Choroid plexus epithelial cell (primary cell): ENCODE measurements around the gene PNPLA4.

Experiments
- DNase-seq: peaks from one replicate; pipeline ENCODE4 v3.0.0-alpha.2; 2010; ENCODE audit warnings: low read depth
- H3K4me3 ChIP-seq: 2 replicates; pipeline ENCODE4 v1.5.1; 2011; ENCODE audit warnings: low read depth, mild to moderate bottlenecking, control low read depth, low read length, moderate library complexity
- TF ChIP-seq, protein P1 (sequence below): conservative IDR thresholded peaks from 2 replicates; pipeline ENCODE4 v1.5.1; 2011; ENCODE audit warnings: low read depth, mild to moderate bottlenecking, control low read depth, inconsistent platforms, low read length, moderate library complexity

PNPLA4 gene, protein sequence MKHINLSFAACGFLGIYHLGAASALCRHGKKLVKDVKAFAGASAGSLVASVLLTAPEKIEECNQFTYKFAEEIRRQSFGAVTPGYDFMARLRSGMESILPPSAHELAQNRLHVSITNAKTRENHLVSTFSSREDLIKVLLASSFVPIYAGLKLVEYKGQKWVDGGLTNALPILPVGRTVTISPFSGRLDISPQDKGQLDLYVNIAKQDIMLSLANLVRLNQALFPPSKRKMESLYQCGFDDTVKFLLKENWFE

DNA sequence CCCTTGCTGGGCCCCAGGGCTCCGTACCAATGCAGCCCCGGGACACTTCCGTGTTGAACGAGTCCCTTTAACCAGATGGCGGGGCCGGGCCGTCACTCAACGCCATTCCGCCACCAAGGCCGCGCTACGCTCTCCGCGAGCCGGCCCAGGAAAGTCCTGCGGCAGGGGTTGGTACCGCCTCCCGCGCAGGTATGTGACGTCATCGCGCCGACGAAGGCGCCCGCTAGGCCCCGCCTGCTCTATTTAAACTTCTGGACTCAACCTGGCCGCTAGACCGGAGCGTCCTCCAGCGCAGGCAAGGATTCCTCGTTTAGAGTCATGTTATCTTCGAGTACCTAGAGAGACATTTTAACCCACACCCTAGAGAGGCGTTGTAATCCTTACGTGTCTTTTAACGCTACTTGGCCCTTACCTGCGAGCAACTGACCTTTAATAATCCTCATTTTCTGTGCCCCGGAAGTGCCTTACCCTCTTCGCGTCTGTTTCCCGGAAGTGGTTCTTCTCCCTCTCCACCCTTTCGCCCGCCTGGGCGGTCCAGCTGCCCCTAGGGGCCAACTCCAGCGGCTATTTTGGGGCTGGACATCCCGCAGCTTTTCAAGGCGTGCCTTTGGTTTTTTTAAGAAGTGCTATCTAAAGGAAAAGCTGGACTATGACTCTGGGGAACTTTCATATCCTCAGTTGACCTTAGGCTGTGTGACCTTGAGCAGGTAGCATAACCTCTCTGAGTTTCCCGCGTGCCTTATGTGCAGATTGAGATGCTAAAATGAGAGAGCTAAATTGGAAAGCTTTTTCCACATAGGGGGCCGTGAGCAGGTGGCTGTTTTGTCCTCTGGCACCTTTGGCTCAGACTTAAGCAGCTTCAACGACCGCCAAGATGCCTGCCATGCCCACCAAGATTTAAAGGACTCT is at the start of gene PNPLA4:
TSS of gene PNPLA4 (minus strand) at position 155 of the 909 bp plus-strand sequence. CDS start 1,294 bp downstream, outside the sequence.
- peak; percentile 80 for DNase-seq
- H3K4me3 ChIP-seq = peak within 1 kb of the TSS; percentile 72
- TF ChIP-seq, protein P1, sequence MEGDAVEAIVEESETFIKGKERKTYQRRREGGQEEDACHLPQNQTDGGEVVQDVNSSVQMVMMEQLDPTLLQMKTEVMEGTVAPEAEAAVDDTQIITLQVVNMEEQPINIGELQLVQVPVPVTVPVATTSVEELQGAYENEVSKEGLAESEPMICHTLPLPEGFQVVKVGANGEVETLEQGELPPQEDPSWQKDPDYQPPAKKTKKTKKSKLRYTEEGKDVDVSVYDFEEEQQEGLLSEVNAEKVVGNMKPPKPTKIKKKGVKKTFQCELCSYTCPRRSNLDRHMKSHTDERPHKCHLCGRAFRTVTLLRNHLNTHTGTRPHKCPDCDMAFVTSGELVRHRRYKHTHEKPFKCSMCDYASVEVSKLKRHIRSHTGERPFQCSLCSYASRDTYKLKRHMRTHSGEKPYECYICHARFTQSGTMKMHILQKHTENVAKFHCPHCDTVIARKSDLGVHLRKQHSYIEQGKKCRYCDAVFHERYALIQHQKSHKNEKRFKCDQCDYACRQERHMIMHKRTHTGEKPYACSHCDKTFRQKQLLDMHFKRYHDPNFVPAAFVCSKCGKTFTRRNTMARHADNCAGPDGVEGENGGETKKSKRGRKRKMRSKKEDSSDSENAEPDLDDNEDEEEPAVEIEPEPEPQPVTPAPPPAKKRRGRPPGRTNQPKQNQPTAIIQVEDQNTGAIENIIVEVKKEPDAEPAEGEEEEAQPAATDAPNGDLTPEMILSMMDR = peak; percentile 42

DNA sequence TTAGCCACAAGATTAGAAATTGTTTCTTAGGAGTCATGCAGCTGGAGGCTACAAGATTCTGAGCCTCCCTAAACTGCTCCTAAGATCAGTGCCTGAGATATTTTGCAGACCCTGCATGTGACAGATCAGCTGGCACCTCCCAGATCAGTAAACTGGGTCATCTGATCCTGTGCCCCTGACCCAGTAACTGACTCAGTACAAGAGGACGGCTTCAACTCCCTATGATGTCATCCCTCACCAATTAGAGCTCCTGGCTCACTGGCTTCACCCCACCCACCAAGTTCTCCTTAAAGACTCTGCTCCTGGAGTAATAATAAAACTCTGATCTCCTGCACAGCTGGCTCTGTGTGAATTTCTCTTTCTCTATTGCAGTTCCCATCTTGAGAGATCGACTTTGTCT is 45.4 kb upstream of the PNPLA4 start:
- TF ChIP-seq, protein P1 = no peak
- DNase-seq = peak; percentile 10
- no peak overlapping the region for H3K4me3 ChIP-seq

DNA sequence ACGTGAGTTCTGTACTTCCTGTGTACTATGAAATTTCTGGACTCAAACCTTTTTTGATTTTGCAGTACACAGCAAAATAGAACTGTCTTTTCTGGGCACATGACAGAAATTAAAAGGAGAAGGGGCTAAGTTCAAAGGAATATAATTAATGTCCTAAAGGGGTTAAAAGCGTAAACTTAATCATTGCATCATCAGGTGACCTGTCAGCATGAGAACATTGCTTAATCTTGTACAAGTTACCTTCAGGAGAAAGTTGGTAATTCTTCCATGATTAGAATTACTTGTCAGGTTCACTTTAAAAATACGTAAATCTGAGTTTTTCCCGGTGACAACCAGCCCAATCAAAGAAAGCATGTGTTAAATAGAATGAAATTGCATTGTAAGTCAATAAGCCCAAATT is 43.2 kb upstream of the PNPLA4 start:
- TF ChIP-seq, protein P1 = no peak
- H3K4me3 ChIP-seq = no peak overlapping the region
- no peak for DNase-seq

DNA sequence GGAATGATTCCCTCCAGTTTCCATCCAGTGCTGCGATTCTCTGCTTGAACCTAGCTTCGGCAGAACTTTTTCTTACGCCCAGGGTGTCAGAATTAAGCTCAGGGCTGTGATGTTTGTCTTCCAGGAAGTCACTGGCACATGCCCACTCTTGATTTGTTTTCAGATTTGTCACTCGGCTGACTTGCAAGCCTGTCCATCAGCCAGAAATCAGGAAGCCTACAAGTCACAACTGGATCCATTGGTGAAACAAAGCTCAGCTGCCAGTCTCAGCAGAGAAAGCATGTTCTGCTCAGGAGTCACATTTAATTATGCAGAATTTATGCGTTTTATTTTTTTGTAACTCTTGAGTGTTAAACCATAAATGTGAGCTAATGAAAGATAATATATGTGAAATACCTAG is 38.2 kb upstream of the PNPLA4 start:
- no peak overlapping the region for H3K4me3 ChIP-seq
- DNase-seq = no peak
- TF ChIP-seq, protein P1 = no peak

DNA sequence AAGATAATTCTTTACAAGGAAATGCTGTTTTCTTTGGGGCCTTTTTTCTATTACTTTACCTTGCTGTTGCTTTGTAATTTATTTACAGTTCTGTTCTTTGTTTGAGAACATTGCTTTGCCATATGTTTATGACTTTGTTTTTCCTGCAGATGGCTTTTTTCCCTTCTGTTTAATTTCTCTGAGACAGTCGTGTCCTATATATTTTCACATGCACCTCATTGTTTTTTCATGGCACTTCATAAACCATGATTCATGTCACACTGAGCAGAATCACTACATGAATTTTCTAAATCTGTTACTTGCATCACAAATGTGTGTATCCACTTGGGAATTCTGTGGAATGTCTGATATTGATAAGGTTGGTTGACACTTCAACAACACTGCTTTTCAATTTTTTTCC is 33.0 kb upstream of the PNPLA4 start:
- no peak overlapping the region for H3K4me3 ChIP-seq
- TF ChIP-seq, protein P1 = no peak
- DNase-seq = no peak

DNA sequence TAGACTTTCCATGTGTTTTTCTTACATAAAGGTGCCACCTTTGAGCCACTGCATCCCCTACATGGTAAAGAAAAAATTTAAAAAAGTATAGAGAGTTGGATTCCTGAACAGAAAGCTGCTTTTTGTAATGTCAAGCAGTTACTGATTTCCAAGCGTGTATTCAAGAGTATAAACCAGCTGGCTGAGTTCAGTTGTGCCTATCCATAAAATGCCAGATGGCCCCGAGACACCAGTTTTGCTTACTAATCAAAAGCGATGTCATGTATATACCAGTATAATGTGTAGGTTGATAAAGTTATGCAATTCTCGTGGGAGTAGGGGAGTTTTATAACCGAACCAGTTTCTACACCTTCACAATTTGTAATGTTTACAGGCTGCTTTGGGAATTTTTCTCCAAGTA is 26.2 kb upstream of the PNPLA4 start:
- DNase-seq = no peak
- TF ChIP-seq, protein P1 = no peak
- H3K4me3 ChIP-seq = no peak overlapping the region

DNA sequence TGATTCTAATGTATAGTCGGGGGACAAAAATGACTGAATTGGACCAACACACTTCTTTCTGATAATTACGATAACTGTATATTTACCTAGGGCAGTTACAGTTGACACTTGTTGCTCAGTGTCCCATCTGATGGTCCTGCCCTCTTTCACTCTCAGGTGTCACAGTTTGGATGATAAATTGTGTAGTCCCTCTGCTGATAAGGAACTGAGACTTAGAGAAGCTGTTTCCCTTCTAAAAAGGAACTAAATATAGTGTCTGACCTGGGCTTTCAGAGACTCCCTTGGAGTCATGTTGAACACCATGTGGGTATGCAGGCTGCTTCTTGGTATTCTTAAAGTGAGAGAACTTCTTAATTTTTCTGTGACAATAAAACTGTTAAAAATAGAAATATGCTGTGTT is 23.7 kb upstream of the PNPLA4 start:
- no peak for DNase-seq
- TF ChIP-seq, protein P1 = no peak
- no peak overlapping the region for H3K4me3 ChIP-seq
